Measurements from ENCODE around the gene MAPRE2. TPM values are rescaled to one million over a fixed set of nuclear protein-coding genes. Genes with fewer than 3 reads are reported as not detected.

MAPRE2 gene
- total RNA-seq, 1 donor from 2014 or later: 23.4 TPM

- Mint-ChIP-seq H3K27ac (ENCODE audit: unreplicated experiment) (no peak overlapping the region), H3K9me3 (ENCODE audit: low read depth) (peaks cover 10% of the 10 kb centered on the region), H3K36me3 (ENCODE audit: low read depth) (peaks cover 2% of the 10 kb centered on the region), H3K4me3 (ENCODE audit: unreplicated experiment) (no peak overlapping the region), H3K27me3 (ENCODE audit: low read depth) (no peaks in the 10 kb centered on the region), H3K4me1 (ENCODE audit: low read depth) (peaks cover 4% of the 10 kb centered on the region)
- no peak for DNase-seq (ENCODE audit: low spot score)
- no peak for TF ChIP-seq CTCF (IDR thresholded peaks at IDR 0.05)
Observed at GRCh38 chr18:35174093-35174731, 133.0 kb downstream of the MAPRE2 start.

- Mint-ChIP-seq H3K27me3 (ENCODE audit: low read depth) (no peaks in the 10 kb centered on the region), H3K27ac (ENCODE audit: unreplicated experiment) (no peak overlapping the region), H3K36me3 (ENCODE audit: low read depth) (peaks cover 2% of the 10 kb centered on the region), H3K4me1 (ENCODE audit: low read depth) (peaks cover 4% of the 10 kb centered on the region), H3K4me3 (ENCODE audit: unreplicated experiment) (no peak overlapping the region), H3K9me3 (ENCODE audit: low read depth) (peaks cover 10% of the 10 kb centered on the region)
- no peak for DNase-seq (ENCODE audit: low spot score)
- no peak for TF ChIP-seq CTCF (IDR thresholded peaks at IDR 0.05)
Observed at GRCh38 chr18:35174745-35175144, 133.5 kb downstream of the MAPRE2 start.

- peaks cover 3% of the 10 kb centered on the region for H3K27me3 Mint-ChIP-seq (ENCODE audit: low read depth)
- H3K36me3 Mint-ChIP-seq (ENCODE audit: low read depth): peaks cover 2% of the 10 kb centered on the region
- no peak for DNase-seq (ENCODE audit: low spot score)
- H3K27ac Mint-ChIP-seq (ENCODE audit: unreplicated experiment): no peak overlapping the region
- no peak for TF ChIP-seq CTCF (IDR thresholded peaks at IDR 0.05)
- H3K9me3 Mint-ChIP-seq (ENCODE audit: low read depth): peaks cover 10% of the 10 kb centered on the region
- no peak overlapping the region for H3K4me3 Mint-ChIP-seq (ENCODE audit: unreplicated experiment)
- no peaks in the 10 kb centered on the region for H3K4me1 Mint-ChIP-seq (ENCODE audit: low read depth)
Observed at GRCh38 chr18:35176925-35177324, 135.7 kb downstream of the MAPRE2 start.

- Mint-ChIP-seq H3K4me1 (ENCODE audit: low read depth) (no peaks in the 10 kb centered on the region), H3K36me3 (ENCODE audit: low read depth) (peaks cover 2% of the 10 kb centered on the region), H3K9me3 (ENCODE audit: low read depth) (peaks cover 10% of the 10 kb centered on the region), H3K27me3 (ENCODE audit: low read depth) (peaks cover 3% of the 10 kb centered on the region), H3K27ac (ENCODE audit: unreplicated experiment) (no peak overlapping the region), H3K4me3 (ENCODE audit: unreplicated experiment) (no peak overlapping the region)
- no peak for TF ChIP-seq CTCF (IDR thresholded peaks at IDR 0.05)
- DNase-seq (ENCODE audit: low spot score): no peak
Observed at GRCh38 chr18:35178260-35178659, 137.0 kb downstream of the MAPRE2 start.

- H3K36me3 Mint-ChIP-seq (ENCODE audit: low read depth): peaks cover 2% of the 10 kb centered on the region
- H3K9me3 Mint-ChIP-seq (ENCODE audit: low read depth): peaks cover 10% of the 10 kb centered on the region
- H3K4me1 Mint-ChIP-seq (ENCODE audit: low read depth): no peaks in the 10 kb centered on the region
- no peak for DNase-seq (ENCODE audit: low spot score)
- H3K27ac Mint-ChIP-seq (ENCODE audit: unreplicated experiment): no peak overlapping the region
- H3K4me3 Mint-ChIP-seq (ENCODE audit: unreplicated experiment): no peak overlapping the region
- H3K27me3 Mint-ChIP-seq (ENCODE audit: low read depth): peaks cover 3% of the 10 kb centered on the region
- TF ChIP-seq CTCF (IDR thresholded peaks at IDR 0.05): no peak
Observed at GRCh38 chr18:35179906-35180305, 138.7 kb downstream of the MAPRE2 start.

All from chondrocyte (in vitro differentiated cells).